ENCODE data around the gene GTF3C2.

Gene GTF3C2

GRCh38 chr2:27377618-27378095 lies 21.1 kb upstream of the GTF3C2 start:
- no peak for DNase-seq (ENCODE audit: low read depth)
- TF ChIP-seq, protein P1, sequence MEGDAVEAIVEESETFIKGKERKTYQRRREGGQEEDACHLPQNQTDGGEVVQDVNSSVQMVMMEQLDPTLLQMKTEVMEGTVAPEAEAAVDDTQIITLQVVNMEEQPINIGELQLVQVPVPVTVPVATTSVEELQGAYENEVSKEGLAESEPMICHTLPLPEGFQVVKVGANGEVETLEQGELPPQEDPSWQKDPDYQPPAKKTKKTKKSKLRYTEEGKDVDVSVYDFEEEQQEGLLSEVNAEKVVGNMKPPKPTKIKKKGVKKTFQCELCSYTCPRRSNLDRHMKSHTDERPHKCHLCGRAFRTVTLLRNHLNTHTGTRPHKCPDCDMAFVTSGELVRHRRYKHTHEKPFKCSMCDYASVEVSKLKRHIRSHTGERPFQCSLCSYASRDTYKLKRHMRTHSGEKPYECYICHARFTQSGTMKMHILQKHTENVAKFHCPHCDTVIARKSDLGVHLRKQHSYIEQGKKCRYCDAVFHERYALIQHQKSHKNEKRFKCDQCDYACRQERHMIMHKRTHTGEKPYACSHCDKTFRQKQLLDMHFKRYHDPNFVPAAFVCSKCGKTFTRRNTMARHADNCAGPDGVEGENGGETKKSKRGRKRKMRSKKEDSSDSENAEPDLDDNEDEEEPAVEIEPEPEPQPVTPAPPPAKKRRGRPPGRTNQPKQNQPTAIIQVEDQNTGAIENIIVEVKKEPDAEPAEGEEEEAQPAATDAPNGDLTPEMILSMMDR (conservative IDR thresholded peaks at IDR 0.05; ENCODE audit: low read length), result no peak
- H3K4me3 ChIP-seq (ENCODE audit: low read length), result no peak overlapping the region

DNA sequence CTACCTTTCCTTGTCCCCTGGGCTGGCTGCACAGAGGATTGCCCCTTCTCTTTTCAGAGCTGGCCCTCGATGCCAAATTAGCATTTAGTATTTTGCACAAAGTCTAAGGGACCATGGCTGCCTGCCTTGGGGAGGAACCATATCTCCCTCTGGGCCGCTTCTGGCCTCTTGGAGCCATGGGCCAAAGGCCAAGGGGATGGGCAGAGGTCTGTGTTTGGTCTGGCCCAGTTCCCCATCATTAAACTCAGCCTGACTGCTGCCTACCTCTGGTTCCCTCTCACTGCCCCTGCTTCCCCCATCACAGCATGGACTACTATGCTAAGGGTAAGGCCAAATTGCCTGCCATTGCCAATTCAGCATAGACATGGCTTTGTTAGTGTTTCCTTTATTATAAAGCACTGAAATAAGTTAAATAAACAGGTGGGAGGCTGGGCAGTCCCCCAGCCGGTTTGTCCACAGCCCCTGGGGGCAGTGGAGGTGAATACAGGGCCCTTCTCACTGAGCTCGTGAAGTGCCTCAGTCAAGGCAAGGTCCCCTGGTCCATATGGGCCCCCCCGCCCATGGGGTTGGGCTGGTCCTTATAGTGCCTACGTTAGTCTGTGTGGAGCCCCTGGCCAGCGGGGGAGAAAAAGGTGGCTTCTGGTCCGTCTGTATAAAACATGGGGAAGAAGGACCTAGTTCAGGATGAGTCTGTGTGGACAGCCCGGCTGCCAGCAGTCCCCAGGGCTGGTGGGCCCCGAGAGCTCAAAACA lies 20.5 kb upstream of the GTF3C2 start:
- no peak overlapping the region for H3K4me3 ChIP-seq (ENCODE audit: low read length)
- DNase-seq (ENCODE audit: low read depth), result no peak
- TF ChIP-seq, protein P1 (conservative IDR thresholded peaks at IDR 0.05; ENCODE audit: low read length), result no peak

DNA sequence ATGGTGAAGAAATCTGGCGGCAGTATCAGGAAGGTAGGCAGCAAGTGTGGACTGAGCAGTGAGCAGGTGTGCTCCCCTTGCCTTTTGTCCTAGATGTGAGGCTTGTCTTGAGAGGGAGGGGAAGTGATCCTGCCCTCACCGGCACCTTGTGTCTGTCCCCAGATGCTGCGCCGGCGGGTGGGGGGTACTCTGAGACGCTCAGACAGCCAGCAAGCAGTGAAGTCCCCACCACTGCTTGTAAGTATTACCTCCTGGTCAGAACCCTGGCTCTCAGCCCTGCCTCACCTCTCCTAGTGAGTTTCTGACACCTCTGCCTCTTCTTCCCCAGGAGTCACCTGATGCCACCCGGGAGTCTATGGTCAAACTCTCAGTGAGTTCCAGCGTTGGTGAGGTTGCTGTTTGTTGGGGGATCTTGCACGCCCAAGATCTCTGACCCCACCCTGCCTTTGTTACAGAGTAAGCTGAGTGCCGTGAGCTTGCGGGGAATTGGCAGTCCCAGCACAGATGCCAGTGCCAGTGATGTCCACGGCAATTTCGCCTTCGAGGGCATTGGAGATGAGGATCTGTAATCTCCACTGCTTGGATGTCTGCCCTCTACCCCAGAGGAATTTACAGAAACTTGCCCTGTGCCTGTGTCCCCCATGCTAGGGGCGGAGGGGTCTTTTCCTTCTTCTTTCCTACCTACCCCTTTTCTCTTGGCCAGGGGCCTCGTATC lies 19.7 kb upstream of the GTF3C2 start:
- TF ChIP-seq, protein P1 (conservative IDR thresholded peaks at IDR 0.05; ENCODE audit: low read length), result no peak
- H3K4me3 ChIP-seq (ENCODE audit: low read length), result no peak overlapping the region
- no peak for DNase-seq (ENCODE audit: low read depth)

DNA sequence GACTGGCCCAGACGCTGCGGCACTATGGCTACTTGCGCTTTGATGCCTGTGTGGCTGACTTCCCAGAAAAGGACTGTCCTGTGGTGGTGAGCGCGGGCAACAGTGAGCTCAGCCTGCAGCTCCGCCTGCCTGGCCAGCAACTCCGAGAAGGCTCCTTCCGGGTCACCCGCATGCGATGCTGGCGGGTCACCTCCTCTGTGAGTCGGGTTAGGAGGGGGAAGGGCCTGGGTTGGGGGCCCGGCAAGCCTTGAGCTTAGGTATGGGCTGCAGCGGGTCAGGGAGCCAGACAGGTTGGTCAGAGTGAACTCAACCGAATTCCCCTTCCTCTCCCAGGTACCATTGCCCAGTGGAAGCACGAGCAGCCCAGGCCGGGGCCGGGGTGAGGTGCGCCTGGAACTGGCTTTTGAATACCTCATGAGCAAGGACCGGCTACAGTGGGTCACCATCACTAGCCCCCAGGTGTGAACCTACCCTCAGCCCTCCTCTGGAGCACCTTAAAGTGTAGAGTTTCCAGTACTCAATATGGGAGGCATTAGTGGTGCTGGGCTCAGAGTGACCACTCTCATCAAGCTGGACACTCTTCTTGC lies 19.0 kb upstream of the GTF3C2 start:
- TF ChIP-seq, protein P1 (conservative IDR thresholded peaks at IDR 0.05; ENCODE audit: low read length), result no peak
- no peak for DNase-seq (ENCODE audit: low read depth)
- no peak overlapping the region for H3K4me3 ChIP-seq (ENCODE audit: low read length)

DNA sequence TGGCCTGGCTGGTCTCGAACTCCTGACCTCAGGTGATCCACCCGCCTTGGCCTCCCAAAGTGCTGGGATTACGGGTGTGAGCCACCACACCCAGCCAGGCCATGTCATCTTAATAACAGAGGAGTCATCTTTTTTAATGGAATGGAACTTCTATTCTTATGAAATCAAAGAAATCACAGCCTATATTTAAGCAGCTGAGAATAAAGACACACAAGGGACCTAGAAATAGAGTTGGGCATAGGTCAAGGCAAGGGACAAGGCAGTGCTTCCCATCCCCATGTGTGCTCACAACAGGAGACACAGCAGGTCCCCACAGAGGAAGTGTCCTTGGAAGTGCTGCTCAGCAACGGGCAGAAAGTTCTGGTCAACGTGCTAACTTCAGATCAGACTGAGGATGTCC lies 17.0 kb upstream of the GTF3C2 start:
- TF ChIP-seq, protein P1 (conservative IDR thresholded peaks at IDR 0.05; ENCODE audit: low read length), result no peak
- DNase-seq (ENCODE audit: low read depth), result no peak

GRCh38 chr2:27372937-27373336 lies 16.4 kb upstream of the GTF3C2 start:
- no peak overlapping the region for H3K4me3 ChIP-seq (ENCODE audit: low read length)
- TF ChIP-seq, protein P1 (conservative IDR thresholded peaks at IDR 0.05; ENCODE audit: low read length), result no peak
- no peak for DNase-seq (ENCODE audit: low read depth)

More for the DNA sequence above, 17.0 kb upstream of the GTF3C2 start:
- H3K4me3 ChIP-seq (ENCODE audit: low read length), result no peak overlapping the region
